Left lung (tissue), 10 donors: ENCODE measurements around the gene GON4L. TPM values are rescaled to one million over a fixed set of nuclear protein-coding genes. Genes with fewer than 3 reads are reported as not detected.
"Not testable (repeated sequence)": the region's sequence is repeated elsewhere in the genome, so short reads cannot be mapped to it uniquely, and the experiment has no call there.

Experiments
- ATAC-seq: fragments of 200-7000 bp; cut with Tn5 transposase; one replicate; pipeline ENCODE4 v1.9.1; 2020; ENCODE audit warnings: moderate library complexity
- DNase-seq, 4 donors: peaks; one replicate each; pipeline ENCODE4 v3.0.0-alpha.2; 2013 to 2020
- H3K27ac ChIP-seq, 2 donors: fragments of 200-600 bp; sonication (generic) in 1 of 2; one replicate each; pipeline versions ENCODE4 v1.5.0 to v1.8.0; 2020 to 2021
- H3K27me3 ChIP-seq, 2 donors: fragments of 200-600 bp; sonication (generic) in 1 of 2; one replicate each; pipeline versions ENCODE4 v1.5.0 to v1.8.0; 2020 to 2021
- H3K36me3 ChIP-seq, 2 donors: fragments of 200-600 bp; sonication (generic) in 1 of 2; one replicate each; pipeline versions ENCODE4 v1.5.0 to v1.8.0; 2020 to 2021
- H3K4me1 ChIP-seq, 2 donors: fragments of 200-600 bp; one replicate each; pipeline ENCODE4 v1.8.0; 2021
- H3K4me3 ChIP-seq, 2 donors: fragments of 200-600 bp; sonication (generic) in 1 of 2; one replicate each; pipeline versions ENCODE4 v1.5.0 to v1.8.0; 2020 to 2021; ENCODE audit warnings: mild to moderate bottlenecking in 1 of 2
- H3K9me3 ChIP-seq, 2 donors: fragments of 200-600 bp; sonication (generic) in 1 of 2; one replicate each; pipeline versions ENCODE4 v1.5.0 to v1.8.0; 2020 to 2021
- CTCF ChIP-seq, 2 donors: fragments of 200-600 bp; sonication (generic) in 1 of 2; IDR thresholded peaks; one replicate each; pipeline versions ENCODE4 v1.5.0 to v1.8.0; 2021; ENCODE audit warnings: antibody characterized with exemption in 2 of 2
- intact Hi-C, 2 donors: fragments of 100-400 bp; cut with DNase I; formaldehyde crosslinking; loops; one replicate each; pipeline versions ENCODE4 v1.11.2 to v1.14.2; 2022
- polyA plus RNA-seq, 6 donors: library from polyadenylated mRNA; unstranded; fragments of 120-200 nt; gene quantifications; one replicate each; pipeline ENCODE4 v1.2.1, GENCODE V29; 2013; ENCODE audit not compliant: insufficient read length in 6 of 6
- total RNA-seq, 2 donors: library from RNA; stranded (reverse); fragmentation: NEBNext Ultra II Directional; extraction: Animal tissue kit (Norgen Biotek cat#: 25700); gene quantifications; one replicate each; pipeline ENCODE4 v1.2.1, GENCODE V29; 2021
- donor health status: DM: no; HTN: yes; CAD: no.
- donor health status: DM: no; HTN: no; CAD: no.

GON4L gene
- total and polyA plus RNA-seq, 8 donors = 41.8 to 74.4 (median 62.8) TPM

- peaks cover 4 to 6% of the 10 kb centered on the region in 2 donors for H3K4me1 ChIP-seq
- TF ChIP-seq CTCF (IDR thresholded peaks at IDR 0.05) = no peak
- H3K27ac ChIP-seq = no peak overlapping the region
- no peaks in the 10 kb centered on the region for H3K9me3 ChIP-seq
- intact Hi-C loops = no loop called here
- no peak overlapping the region for H3K4me3 ChIP-seq
- no peaks in the 10 kb centered on the region for H3K27me3 ChIP-seq
- ATAC-seq (no peak), DNase-seq (no peak)
- peaks cover 5 to 82% of the 10 kb centered on the region in 2 donors for H3K36me3 ChIP-seq
These were observed 41.9 kb upstream of the GON4L start for GRCh38 chr1:155898888-155899287.

GRCh38 chr1:155897746-155898145 is 40.7 kb upstream of the GON4L start:
- no peak overlapping the region for H3K27ac ChIP-seq
- H3K27me3 ChIP-seq = no peaks in the 10 kb centered on the region
- DNase-seq (no peak), ATAC-seq (no peak)
- no peaks in the 10 kb centered on the region for H3K9me3 ChIP-seq
- peaks cover 16 to 18% of the 10 kb centered on the region in 2 donors for H3K4me1 ChIP-seq
- intact Hi-C loops = no loop called here
- no peak overlapping the region for H3K4me3 ChIP-seq
- TF ChIP-seq CTCF (IDR thresholded peaks at IDR 0.05) = no peak
- peaks cover 5 to 71% of the 10 kb centered on the region in 2 donors for H3K36me3 ChIP-seq

GRCh38 chr1:155896476-155896875 is 39.5 kb upstream of the GON4L start:
- DNase-seq, H3K27ac ChIP-seq, intact Hi-C loops, ATAC-seq, H3K9me3 ChIP-seq, H3K4me3 ChIP-seq, H3K27me3 ChIP-seq: not testable (repeated sequence)
- peaks cover 5 to 58% of the 10 kb centered on the region in 2 donors for H3K36me3 ChIP-seq
- peaks cover 19 to 20% of the 10 kb centered on the region in 2 donors for H3K4me1 ChIP-seq

- ATAC-seq, H3K27ac ChIP-seq, H3K4me3 ChIP-seq, DNase-seq, intact Hi-C loops, H3K27me3 ChIP-seq, H3K9me3 ChIP-seq: not testable (repeated sequence)
- Histone ChIP-seq H3K36me3 (peaks cover 5 to 50% of the 10 kb centered on the region in 2 donors), H3K4me1 (peaks cover 19 to 20% of the 10 kb centered on the region in 2 donors)
These were observed 38.6 kb upstream of the GON4L start for GRCh38 chr1:155895617-155896016.

GRCh38 chr1:155893389-155894142 is 36.6 kb upstream of the GON4L start:
- no peak for TF ChIP-seq CTCF (IDR thresholded peaks at IDR 0.05)
- H3K4me3 ChIP-seq = no peak overlapping the region
- no peaks in the 10 kb centered on the region for H3K9me3 ChIP-seq
- peak overlapping the region; percentile 59 to 75 for H3K27ac ChIP-seq
- peaks cover 19 to 20% of the 10 kb centered on the region in 2 donors for H3K4me1 ChIP-seq
- intact Hi-C loops = no loop called here
- H3K36me3 ChIP-seq = peaks cover 0 to 29% of the 10 kb centered on the region in 2 donors
- ATAC-seq (peak; percentile 80), DNase-seq (peak in 2 of 4 donors; percentile 16 to 48)
- no peaks in the 10 kb centered on the region for H3K27me3 ChIP-seq

- TF ChIP-seq CTCF (IDR thresholded peaks at IDR 0.05) = no peak
- ATAC-seq = peak; percentile 67
- intact Hi-C loops = no loop called here
- Histone ChIP-seq H3K9me3 (no peaks in the 10 kb centered on the region), H3K36me3 (peaks cover 0 to 21% of the 10 kb centered on the region in 2 donors), H3K27me3 (no peaks in the 10 kb centered on the region), H3K27ac (peak overlapping the region; percentile 59 to 75), H3K4me3 (no peak overlapping the region), H3K4me1 (peaks cover 19 to 20% of the 10 kb centered on the region in 2 donors)
- peak in 2 of 4 donors; percentile 8 to 52 for DNase-seq
These were observed 35.8 kb upstream of the GON4L start for GRCh38 chr1:155892796-155893195.
